HAP-1 (cell line): ENCODE measurements around the gene RPS6KB2.

Experiments used
- DNase-seq, 2 experiments: peaks; one replicate each; pipeline ENCODE4 v3.0.0-alpha.2; 2016 to 2020; ENCODE audit warnings: low spot score in 2 of 2
- H3K27me3 ChIP-seq: fragments of 250-450 bp; sonication (Bioruptor Pico); 2 replicates; pipeline ENCODE4 v1.5.1; 2020; ENCODE audit warnings: low read depth, mild to moderate bottlenecking, moderate library complexity
- H3K36me3 ChIP-seq: fragments of 250-450 bp; sonication (Bioruptor Pico); replicated peaks from 2 replicates; pipeline ENCODE4 v1.5.1; 2020; ENCODE audit warnings: mild to moderate bottlenecking
- H3K4me1 ChIP-seq: fragments of 250-450 bp; sonication (Bioruptor Pico); 2 replicates; pipeline ENCODE4 v1.5.1; 2020; ENCODE audit warnings: mild to moderate bottlenecking
- H3K4me3 ChIP-seq: fragments of 250-450 bp; sonication (Bioruptor Pico); 2 replicates; pipeline ENCODE4 v1.5.1; 2020; ENCODE audit warnings: mild to moderate bottlenecking, moderate library complexity
- H3K9me3 ChIP-seq: fragments of 250-450 bp; sonication (Bioruptor Pico); 2 replicates; pipeline ENCODE4 v1.5.1; 2020; ENCODE audit warnings: mild to moderate bottlenecking, moderate library complexity
- in situ Hi-C: fragments of 300-500 bp; cut with MboI; formaldehyde crosslinking; loops from 3 replicates; pipeline ENCODE4 v1.14.3; 2020; ENCODE audit warnings: low sequenced_read_pairs, inconsistent platforms, mixed read lengths

Gene RPS6KB2

GRCh38 chr11:67428052-67429001, at the start of gene RPS6KB2:
Gene RPS6KB2 (plus strand): TSS chr11:67428494. CDS start chr11:67428546, 52 bp downstream.
- in situ Hi-C loops: no loop called here
- H3K27me3 ChIP-seq: no peaks in the 10 kb centered on the region
- peak; percentile 95 to 99 for DNase-seq
- peaks cover 24% of the 10 kb centered on the region for H3K36me3 ChIP-seq
- peak within 1 kb of the TSS; percentile 87 for H3K4me3 ChIP-seq
- peaks cover 11% of the 10 kb centered on the region for H3K4me1 ChIP-seq
- H3K9me3 ChIP-seq: no peaks in the 10 kb centered on the region

- in situ Hi-C loops: no loop called here
- Histone ChIP-seq H3K4me1 (peaks cover 8% of the 10 kb centered on the region), H3K4me3 (no peak overlapping the region)
These were observed 49.8 kb upstream of the RPS6KB2 start for GRCh38 chr11:67378544-67378943.

GRCh38 chr11:67379061-67380058, 48.9 kb upstream of the RPS6KB2 start:
- DNase-seq: no peak
- in situ Hi-C loops: loop anchor here (5.0 kb wide), 1 partner anchor 117 kb away; no protein-coding TSS in a partner anchor

More at GRCh38 chr11:67378544-67378943, 49.8 kb upstream of the RPS6KB2 start:
- Histone ChIP-seq H3K36me3 (no peaks in the 10 kb centered on the region), H3K27me3 (peaks cover 3% of the 10 kb centered on the region; the same call in 1 of the 2 replicates), H3K9me3 (no peaks in the 10 kb centered on the region)
- DNase-seq: no peak

GRCh38 chr11:67381244-67381972, 46.9 kb upstream of the RPS6KB2 start:
- no peaks in the 10 kb centered on the region for H3K9me3 ChIP-seq
- peaks cover 7% of the 10 kb centered on the region for H3K27me3 ChIP-seq
- H3K4me3 ChIP-seq: no peak overlapping the region
- H3K4me1 ChIP-seq: no peaks in the 10 kb centered on the region
- in situ Hi-C loops: loop anchor here (5.0 kb wide), 1 partner anchor 119 kb away; no protein-coding TSS in a partner anchor
- no peaks in the 10 kb centered on the region for H3K36me3 ChIP-seq
- DNase-seq: no peak

More at GRCh38 chr11:67379061-67380058, 48.9 kb upstream of the RPS6KB2 start:
- Histone ChIP-seq H3K4me3 (no peak overlapping the region), H3K27me3 (peaks cover 3% of the 10 kb centered on the region; the same call in 1 of the 2 replicates), H3K9me3 (no peaks in the 10 kb centered on the region), H3K4me1 (peaks cover 2% of the 10 kb centered on the region), H3K36me3 (no peaks in the 10 kb centered on the region)

GRCh38 chr11:67382276-67383136, 45.8 kb upstream of the RPS6KB2 start:
- Histone ChIP-seq H3K4me3 (no peak overlapping the region), H3K36me3 (no peaks in the 10 kb centered on the region), H3K27me3 (peaks cover 6% of the 10 kb centered on the region), H3K4me1 (no peaks in the 10 kb centered on the region), H3K9me3 (no peaks in the 10 kb centered on the region)
- in situ Hi-C loops: loop anchor here (5.0 kb wide), 1 partner anchor 120 kb away; no protein-coding TSS in a partner anchor
- peak; percentile 60 to 86 for DNase-seq

GRCh38 chr11:67384851-67385366, 43.4 kb upstream of the RPS6KB2 start:
- no peaks in the 10 kb centered on the region for H3K4me1 ChIP-seq
- peaks cover 6% of the 10 kb centered on the region for H3K27me3 ChIP-seq
- H3K4me3 ChIP-seq: no peak overlapping the region
- DNase-seq: no peak
- in situ Hi-C loops: loop anchor here (5.0 kb wide), 1 partner anchor 123 kb away; no protein-coding TSS in a partner anchor
- H3K36me3 ChIP-seq: no peaks in the 10 kb centered on the region
- H3K9me3 ChIP-seq: no peaks in the 10 kb centered on the region

GRCh38 chr11:67387069-67387468, 41.2 kb upstream of the RPS6KB2 start:
- Histone ChIP-seq H3K27me3 (peaks cover 6% of the 10 kb centered on the region), H3K4me1 (no peaks in the 10 kb centered on the region; the same call in 1 of the 2 replicates), H3K36me3 (no peaks in the 10 kb centered on the region), H3K9me3 (no peaks in the 10 kb centered on the region), H3K4me3 (no peak overlapping the region)
- no peak for DNase-seq
- in situ Hi-C loops: no loop called here

GRCh38 chr11:67387518-67387917, 40.8 kb upstream of the RPS6KB2 start:
- no peak for DNase-seq
- no peaks in the 10 kb centered on the region for H3K9me3 ChIP-seq
- no peaks in the 10 kb centered on the region; the same call in 1 of the 2 replicates for H3K4me1 ChIP-seq
- H3K36me3 ChIP-seq: no peaks in the 10 kb centered on the region
- peaks cover 6% of the 10 kb centered on the region for H3K27me3 ChIP-seq
- in situ Hi-C loops: no loop called here
- H3K4me3 ChIP-seq: no peak overlapping the region

- Histone ChIP-seq H3K9me3 (no peaks in the 10 kb centered on the region), H3K4me1 (no peaks in the 10 kb centered on the region; the same call in 1 of the 2 replicates), H3K4me3 (no peak overlapping the region), H3K36me3 (peaks cover 10% of the 10 kb centered on the region), H3K27me3 (peaks cover 6% of the 10 kb centered on the region)
- in situ Hi-C loops: no loop called here
- peak; percentile 44 to 80 for DNase-seq
These were observed 38.8 kb upstream of the RPS6KB2 start for GRCh38 chr11:67389477-67389876.

- Histone ChIP-seq H3K27me3 (no peaks in the 10 kb centered on the region), H3K9me3 (no peaks in the 10 kb centered on the region), H3K4me1 (no peaks in the 10 kb centered on the region; the same call in 1 of the 2 replicates), H3K36me3 (peaks cover 16% of the 10 kb centered on the region), H3K4me3 (peak overlapping the region; percentile 67)
- DNase-seq: no peak
- in situ Hi-C loops: no loop called here
These were observed 37.4 kb upstream of the RPS6KB2 start for GRCh38 chr11:67390947-67391303.

GRCh38 chr11:67391304-67392182, 36.8 kb upstream of the RPS6KB2 start, which contains the start of gene RAD9A:
Gene RAD9A (plus strand): TSS chr11:67391986. CDS start chr11:67392045, 59 bp downstream.
- Histone ChIP-seq H3K9me3 (no peaks in the 10 kb centered on the region), H3K4me1 (no peaks in the 10 kb centered on the region; the same call in 1 of the 2 replicates), H3K36me3 (peaks cover 22% of the 10 kb centered on the region), H3K4me3 (peak within 1 kb of the TSS; percentile 67), H3K27me3 (no peaks in the 10 kb centered on the region)
- DNase-seq: peak; percentile 93 to 97
- in situ Hi-C loops: no loop called here
